ENCODE measurements around the gene IVD.

GRCh38 chr15:40409366-40409765, 3.8 kb downstream of the IVD start:
- TF ChIP-seq POLR2A (conservative IDR thresholded peaks at IDR 0.05), result no peak
- no peak for TF ChIP-seq MTA1 (IDR thresholded peaks at IDR 0.05; ENCODE audit: borderline replicate concordance)
- no peak for TF ChIP-seq EZH2 (IDR thresholded peaks at IDR 0.05; ENCODE audit: borderline replicate concordance, low read depth, low read length)
- no peak for TF ChIP-seq ZNF589 (CRISPR knock-in tag; IDR thresholded peaks at IDR 0.05; ENCODE audit: low read depth)
- no peak for TF ChIP-seq AFF1 (IDR thresholded peaks at IDR 0.05; ENCODE audit: low read depth in 1 of 2, partially characterized antibody in 2 of 2)
- TF ChIP-seq USF1 (CRISPR knock-in tag; IDR thresholded peaks at IDR 0.05), result no peak
- no peak for TF ChIP-seq ELK3 (CRISPR knock-in tag; IDR thresholded peaks at IDR 0.05)
- TF ChIP-seq CBFB (CRISPR knock-in tag; IDR thresholded peaks at IDR 0.05), result no peak
- no peak for TF ChIP-seq NR1H2 (CRISPR knock-in tag; IDR thresholded peaks at IDR 0.05)
- TF ChIP-seq RERE (CRISPR knock-in tag; IDR thresholded peaks at IDR 0.05; ENCODE audit: borderline replicate concordance), result no peak
- no peak for TF ChIP-seq EGR1 (conservative IDR thresholded peaks at IDR 0.05)
- no peak for TF ChIP-seq FOXM1 (IDR thresholded peaks at IDR 0.05; ENCODE audit: low read depth)
- no peak for TF ChIP-seq FOXM1 (CRISPR knock-in tag; IDR thresholded peaks at IDR 0.05; ENCODE audit: low read depth)
- no peak for TF ChIP-seq ZNF232 (CRISPR knock-in tag; IDR thresholded peaks at IDR 0.05)
- TF ChIP-seq ZMIZ1 (IDR thresholded peaks at IDR 0.05; ENCODE audit: low read depth in 2 of 2, low read length in 2 of 2), result no peak
